HG02973 (cell line): ENCODE measurements around the gene RNF4.
"Not testable (repeated sequence)": the region's sequence is repeated elsewhere in the genome, so short reads cannot be mapped to it uniquely, and the experiment has no call there.

Experiments
- ATAC-seq: cut with Tn5 transposase; IDR thresholded peaks from one replicate; pipeline ENCODE4 v1.9.1; 2021; ENCODE audit warnings: moderate library complexity; ENCODE audit not compliant: unreplicated experiment

RNF4 gene

GRCh38 chr4:2457481-2458295 is 11.2 kb upstream of the RNF4 start:
- ATAC-seq, result no peak

DNA sequence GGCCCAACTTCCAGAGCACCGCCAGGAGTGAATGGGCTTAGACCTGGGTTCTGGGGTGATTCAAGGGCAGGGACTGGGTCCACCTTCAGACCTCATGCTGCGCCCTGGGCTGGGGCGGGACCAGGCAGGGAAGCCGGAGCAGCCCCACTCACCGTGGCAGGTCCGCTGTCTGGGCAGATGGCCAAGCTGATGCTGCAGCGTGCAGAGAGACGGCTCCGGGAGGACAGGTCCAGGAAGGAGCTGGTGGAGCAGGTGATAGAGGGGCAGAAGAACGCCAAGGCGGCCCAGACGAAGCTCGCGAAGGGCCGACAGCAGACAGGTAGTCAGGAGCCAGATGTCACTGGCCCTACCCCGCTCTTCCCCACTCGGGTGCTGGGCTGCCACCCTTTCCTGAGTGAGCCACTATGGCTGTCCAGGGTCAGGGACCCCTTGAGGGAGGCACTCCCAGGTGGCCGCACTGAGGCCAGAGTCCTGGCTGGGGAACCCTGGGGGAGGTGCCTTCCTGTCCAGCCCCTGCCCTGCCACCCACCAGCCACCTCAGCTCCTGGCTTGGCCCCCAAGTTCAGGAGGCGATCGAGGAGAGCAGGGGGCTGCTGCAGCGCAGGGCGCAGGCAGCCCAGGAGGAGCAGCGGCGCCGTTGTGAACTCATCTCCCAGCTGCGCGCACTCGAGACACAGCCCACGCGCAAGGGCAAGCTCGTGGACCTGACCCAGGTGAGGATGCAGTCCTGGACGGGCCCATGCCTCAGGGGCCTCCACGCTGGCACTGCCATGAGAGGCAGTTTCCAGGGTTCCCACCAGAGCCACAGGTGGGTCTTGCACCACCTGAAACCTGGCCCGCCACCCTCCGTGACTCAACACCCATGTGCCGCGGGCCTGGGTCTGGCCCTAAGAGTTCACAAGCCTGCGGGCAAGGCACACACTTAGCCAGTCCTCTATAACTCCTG is 10.1 kb upstream of the RNF4 start:
- no peak for ATAC-seq

DNA sequence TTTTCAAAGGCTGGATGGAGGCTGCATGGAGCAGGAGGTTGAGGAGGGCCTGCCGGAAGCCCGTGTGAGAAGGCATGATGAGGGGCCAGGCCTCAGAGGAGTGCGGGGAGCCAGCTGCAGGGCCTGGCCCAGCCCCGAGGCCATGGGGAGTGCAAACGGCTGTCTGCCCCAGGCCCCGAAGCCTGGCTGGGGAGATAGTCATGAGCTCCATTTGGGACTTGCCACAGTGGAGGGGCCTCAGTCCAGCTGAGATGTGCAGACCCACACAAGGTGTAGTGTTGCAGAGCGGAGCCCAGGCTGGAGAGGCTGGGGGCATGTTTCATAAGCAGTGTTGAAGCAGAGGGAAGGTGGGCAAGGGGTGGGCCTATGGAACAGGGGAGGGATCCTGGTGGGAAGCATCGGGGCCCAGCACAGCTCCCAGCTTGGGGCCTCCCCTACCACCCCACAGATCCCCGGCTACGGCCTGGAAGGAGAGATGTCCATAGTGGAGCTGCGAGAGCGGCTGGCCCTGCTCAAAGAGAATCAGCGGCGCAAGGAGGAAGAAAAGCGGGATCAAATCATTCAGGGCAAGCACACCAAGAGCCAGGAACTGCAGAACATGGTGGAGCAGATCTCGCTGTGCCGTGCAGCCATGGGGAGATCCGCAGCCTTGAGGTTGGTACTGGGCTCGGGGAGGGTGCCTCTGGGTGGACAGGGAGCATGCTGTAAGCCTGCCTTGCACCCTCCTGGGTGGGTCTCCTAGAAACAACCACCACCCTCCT is 9.1 kb upstream of the RNF4 start:
- no peak for ATAC-seq

- no peak for ATAC-seq
Measured at GRCh38 chr4:2461246-2461960, 7.5 kb upstream of the RNF4 start.

GRCh38 chr4:2462218-2462991 is 6.5 kb upstream of the RNF4 start:
- ATAC-seq, result peak; percentile 66

DNA sequence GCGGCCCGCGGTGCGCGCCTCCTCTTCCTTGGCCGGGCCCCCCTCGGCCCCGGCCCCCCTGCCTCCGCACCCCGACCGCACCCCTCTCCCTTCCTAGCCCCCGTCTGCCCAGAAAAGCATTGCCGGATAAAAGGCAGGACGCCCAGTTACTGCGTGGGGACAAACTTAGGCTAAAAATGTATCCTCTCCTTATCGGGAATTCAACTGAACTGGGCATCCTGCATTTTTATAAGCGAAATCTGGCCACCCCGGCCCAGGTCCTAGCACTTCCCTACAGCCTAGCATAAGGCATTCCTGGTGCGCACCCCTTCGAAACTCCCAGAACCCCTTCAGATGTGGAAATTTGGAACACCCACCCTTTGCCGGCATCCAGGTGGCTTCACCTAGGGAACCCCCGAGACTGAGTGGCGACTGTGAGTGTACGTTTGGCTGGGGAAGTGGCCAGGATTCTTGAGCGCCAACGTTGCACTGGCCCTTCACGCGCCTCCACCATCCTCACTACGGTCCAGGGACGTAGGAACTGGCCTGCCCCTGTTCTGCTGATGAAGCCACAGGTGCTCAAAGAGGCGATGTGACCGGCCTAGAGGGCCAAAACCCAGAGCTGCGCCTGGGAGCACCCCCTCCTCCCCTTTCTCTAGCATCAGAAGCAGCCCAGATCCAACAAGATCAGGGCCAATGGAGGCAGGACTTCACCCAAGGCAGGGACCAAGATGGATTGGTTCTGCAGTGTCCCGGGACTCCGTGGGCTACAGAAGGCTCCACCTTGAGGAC is 5.7 kb upstream of the RNF4 start:
- no peak for ATAC-seq

DNA sequence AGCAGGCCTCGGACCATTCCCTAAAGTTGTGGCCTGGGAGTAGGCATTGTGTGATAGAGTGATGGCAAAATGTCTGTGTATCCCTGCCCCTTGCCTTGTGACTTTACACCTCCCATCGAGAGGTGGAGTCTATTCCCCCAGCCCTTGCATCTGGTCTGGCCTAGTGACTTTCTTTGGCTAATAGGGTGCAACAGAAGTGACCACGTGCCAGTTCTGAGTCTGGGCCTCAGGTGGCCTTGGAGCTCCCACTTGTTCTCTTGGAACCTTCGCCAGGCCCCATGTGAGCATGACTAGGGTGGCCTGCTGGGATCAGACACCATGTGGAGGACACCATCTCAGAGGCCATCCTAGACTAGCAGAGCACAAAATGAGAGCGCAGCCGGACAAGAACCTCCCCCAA is 3.9 kb upstream of the RNF4 start:
- no peak for ATAC-seq

- not testable (repeated sequence) for ATAC-seq
Measured at GRCh38 chr4:2465544-2465943, 3.4 kb upstream of the RNF4 start.

- peak; percentile 41 for ATAC-seq
Measured at GRCh38 chr4:2469192-2469984, 482 bp downstream of the RNF4 start.

GRCh38 chr4:2470791-2471190 is 1.9 kb downstream of the RNF4 start:
- no peak for ATAC-seq

GRCh38 chr4:2472187-2472586 is 3.3 kb downstream of the RNF4 start:
- no peak for ATAC-seq

DNA sequence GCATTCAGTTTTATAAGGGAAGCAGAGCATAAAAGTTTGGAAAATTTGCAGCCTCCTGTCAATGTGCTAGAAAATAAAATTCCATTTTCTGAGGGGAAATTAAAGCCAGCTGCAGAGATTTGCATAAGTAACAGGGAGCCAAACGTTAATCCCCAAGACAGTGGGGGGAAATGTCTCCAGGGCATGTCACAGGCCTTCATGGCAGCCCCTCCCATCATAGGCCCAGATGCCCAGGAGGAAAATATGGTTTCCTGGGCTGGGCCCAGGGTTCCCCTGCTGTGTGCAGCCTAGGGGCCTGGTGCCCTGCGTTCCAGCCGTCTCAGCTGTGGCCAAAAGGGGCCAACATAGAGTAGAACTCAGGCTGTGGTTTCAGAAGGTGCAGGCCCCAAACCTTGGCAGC is 9.3 kb downstream of the RNF4 start:
- no peak for ATAC-seq

GRCh38 chr4:2480649-2481048 is 11.7 kb downstream of the RNF4 start:
- ATAC-seq, result no peak

DNA sequence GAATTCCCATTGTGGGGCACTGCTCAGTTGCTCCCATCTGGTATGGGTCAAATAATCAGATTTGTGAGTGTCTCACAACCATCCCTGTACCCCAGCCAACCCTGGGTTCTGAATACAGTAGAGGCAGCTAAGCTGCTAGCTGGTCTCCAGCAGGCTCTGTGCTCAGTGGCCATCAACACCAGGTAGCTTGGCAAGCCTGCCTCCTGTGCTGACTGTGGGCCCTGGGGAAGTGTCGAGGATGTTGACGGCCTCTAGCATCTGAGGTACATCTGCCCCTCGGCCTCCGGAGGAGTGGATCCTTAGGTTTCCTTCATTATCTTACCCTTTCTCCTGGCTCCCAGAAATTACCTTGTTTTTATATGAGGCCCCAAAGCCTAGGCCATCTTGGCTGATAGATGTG is 13.3 kb downstream of the RNF4 start:
- ATAC-seq, result no peak

GRCh38 chr4:2482693-2483092 is 13.8 kb downstream of the RNF4 start:
- peak; percentile 48 for ATAC-seq

- no peak for ATAC-seq
Measured at GRCh38 chr4:2483237-2483636, 14.3 kb downstream of the RNF4 start.

- ATAC-seq, result no peak
Measured at GRCh38 chr4:2484185-2484584, 15.3 kb downstream of the RNF4 start.

GRCh38 chr4:2484993-2485392 is 16.1 kb downstream of the RNF4 start:
- peak; percentile 52 for ATAC-seq
